Activated CD4-positive, alpha-beta T cell treated with anti-CD3 and anti-CD28 coated beads, Interleukin-2, amount 10 ng/mL, durations not matched to agents 24 days and 14 days (primary cell): Measurements from ENCODE around the gene ZNF132. TPM values are rescaled to one million over a fixed set of nuclear protein-coding genes. Genes with fewer than 3 reads are reported as not detected.
"Not testable (repeated sequence)": the region's sequence is repeated elsewhere in the genome, so short reads cannot be mapped to it uniquely, and the experiment has no call there.

Experiments used
- DNase-seq: peaks from one replicate; pipeline ENCODE4 v3.0.0; 2022
- H3K27ac Mint-ChIP-seq: one replicate; pipeline ENCODE4 v1.8.0; 2022; ENCODE audit warnings: mild to moderate bottlenecking, mixed read lengths
- H3K27me3 Mint-ChIP-seq: one replicate; pipeline ENCODE4 v1.8.0; 2022; ENCODE audit warnings: mixed read lengths
- H3K36me3 Mint-ChIP-seq: one replicate; pipeline ENCODE4 v1.8.0; 2022; ENCODE audit warnings: low read depth, mild to moderate bottlenecking, mixed read lengths
- H3K4me1 Mint-ChIP-seq: one replicate; pipeline ENCODE4 v1.8.0; 2021; ENCODE audit warnings: mixed read lengths
- H3K4me3 Mint-ChIP-seq: one replicate; pipeline ENCODE4 v1.8.0; 2022; ENCODE audit warnings: mild to moderate bottlenecking, moderate library complexity, mixed read lengths
- H3K9me3 Mint-ChIP-seq: one replicate; pipeline ENCODE4 v1.8.0; 2021; ENCODE audit warnings: mixed read lengths
- intact Hi-C: fragments of 100-400 bp; cut with micrococcal nuclease; formaldehyde crosslinking; loops from one replicate; pipeline ENCODE4 v1.15.1; 2023
- total RNA-seq: library from RNA; stranded (reverse); gene quantifications from 2 replicates; pipeline ENCODE4 v1.2.3, GENCODE V29; 2022

Gene ZNF132
- total RNA-seq, 1 donor from 2014 or later, result 3.6 TPM

- peaks cover 6% of the 10 kb centered on the region for H3K27me3 Mint-ChIP-seq
- peaks cover 32% of the 10 kb centered on the region for H3K36me3 Mint-ChIP-seq
- intact Hi-C loops, result no loop called here
- no peak overlapping the region for H3K27ac Mint-ChIP-seq
- H3K4me3 Mint-ChIP-seq, result no peak overlapping the region
- DNase-seq, result no peak
- H3K9me3 Mint-ChIP-seq, result no peaks in the 10 kb centered on the region
- peaks cover 21% of the 10 kb centered on the region for H3K4me1 Mint-ChIP-seq
Observed at GRCh38 chr19:58455306-58455705, 15.4 kb upstream of the ZNF132 start.

- Mint-ChIP-seq H3K4me1 (peaks cover 21% of the 10 kb centered on the region), H3K27me3 (peaks cover 6% of the 10 kb centered on the region), H3K27ac (no peak overlapping the region), H3K4me3 (peak overlapping the region; percentile 19), H3K36me3 (peaks cover 28% of the 10 kb centered on the region), H3K9me3 (peaks cover 9% of the 10 kb centered on the region)
- DNase-seq, result peak; percentile 59
- intact Hi-C loops, result no loop called here
Observed at GRCh38 chr19:58453743-58454142, 13.8 kb upstream of the ZNF132 start.

GRCh38 chr19:58451358-58452101, 11.6 kb upstream of the ZNF132 start, which contains the start of gene ZNF324B:
Gene ZNF324B (plus strand): TSS chr19:58451622. CDS start chr19:58453702, 2,080 bp downstream.
- intact Hi-C loops, result loop anchor here (1.0 to 2.0 kb wide), 4 partner anchors 11 to 43 kb away; partner anchors contain the start of genes ZNF132, ZNF324, ZNF446 and ZNF584
- Mint-ChIP-seq H3K4me3 (peak within 1 kb of the TSS; percentile 90), H3K27me3 (peaks cover 6% of the 10 kb centered on the region), H3K36me3 (peaks cover 19% of the 10 kb centered on the region), H3K4me1 (peaks cover 21% of the 10 kb centered on the region), H3K9me3 (peaks cover 19% of the 10 kb centered on the region), H3K27ac (peak within 1 kb of the TSS; percentile 53)
- DNase-seq, result peak; percentile 99

GRCh38 chr19:58450856-58451357, 11.0 kb upstream of the ZNF132 start:
- H3K9me3 Mint-ChIP-seq, result peaks cover 19% of the 10 kb centered on the region
- peaks cover 6% of the 10 kb centered on the region for H3K27me3 Mint-ChIP-seq
- intact Hi-C loops, result loop anchor here (1.0 to 2.0 kb wide), 4 partner anchors 11 to 42 kb away; partner anchors contain the start of genes ZNF132, ZNF324, ZNF446 and ZNF584
- H3K36me3 Mint-ChIP-seq, result peaks cover 17% of the 10 kb centered on the region
- peak overlapping the region; percentile 90 for H3K4me3 Mint-ChIP-seq
- H3K4me1 Mint-ChIP-seq, result peaks cover 21% of the 10 kb centered on the region
- DNase-seq, result no peak
- peak overlapping the region; percentile 53 for H3K27ac Mint-ChIP-seq

GRCh38 chr19:58449980-58450379, 10.0 kb upstream of the ZNF132 start:
- H3K4me3 Mint-ChIP-seq, DNase-seq, H3K27ac Mint-ChIP-seq, H3K27me3 Mint-ChIP-seq: not testable (repeated sequence)
- H3K36me3 Mint-ChIP-seq, result peaks cover 15% of the 10 kb centered on the region
- peaks cover 19% of the 10 kb centered on the region for H3K9me3 Mint-ChIP-seq
- H3K4me1 Mint-ChIP-seq, result peaks cover 21% of the 10 kb centered on the region
- intact Hi-C loops, result loop anchor here (2.0 kb wide), 1 partner anchor 41 kb away; the partner anchor contains the start of gene ZNF584

- DNase-seq, intact Hi-C loops, H3K36me3 Mint-ChIP-seq, H3K4me3 Mint-ChIP-seq, H3K27me3 Mint-ChIP-seq, H3K27ac Mint-ChIP-seq: not testable (repeated sequence)
- Mint-ChIP-seq H3K9me3 (peaks cover 19% of the 10 kb centered on the region), H3K4me1 (peaks cover 21% of the 10 kb centered on the region)
Observed at GRCh38 chr19:58448860-58449259, 8.9 kb upstream of the ZNF132 start.

GRCh38 chr19:58442986-58443385, 3.0 kb upstream of the ZNF132 start:
- peaks cover 20% of the 10 kb centered on the region for H3K36me3 Mint-ChIP-seq
- peaks cover 20% of the 10 kb centered on the region for H3K4me1 Mint-ChIP-seq
- H3K9me3 Mint-ChIP-seq, result peaks cover 31% of the 10 kb centered on the region
- H3K27ac Mint-ChIP-seq, H3K4me3 Mint-ChIP-seq, DNase-seq, H3K27me3 Mint-ChIP-seq, intact Hi-C loops: not testable (repeated sequence)

GRCh38 chr19:58440556-58440955, 603 bp upstream of the ZNF132 start:
- peaks cover 36% of the 10 kb centered on the region for H3K9me3 Mint-ChIP-seq
- peaks cover 41% of the 10 kb centered on the region for H3K36me3 Mint-ChIP-seq
- H3K4me3 Mint-ChIP-seq, result peak overlapping the region; percentile 97
- intact Hi-C loops, result loop anchor here (1.0 kb wide), 7 partner anchors 11 to 162 kb away; partner anchors contain the start of genes ERVK3-1, RPS5, ZNF324B and ZNF584
- no peak for DNase-seq
- peak overlapping the region; percentile 97 for H3K27ac Mint-ChIP-seq
- no peaks in the 10 kb centered on the region for H3K27me3 Mint-ChIP-seq
- peaks cover 21% of the 10 kb centered on the region for H3K4me1 Mint-ChIP-seq

- no peak overlapping the region for H3K4me3 Mint-ChIP-seq
- peaks cover 77% of the 10 kb centered on the region for H3K36me3 Mint-ChIP-seq
- no peaks in the 10 kb centered on the region for H3K27me3 Mint-ChIP-seq
- peaks cover 40% of the 10 kb centered on the region for H3K9me3 Mint-ChIP-seq
- H3K27ac Mint-ChIP-seq, result no peak overlapping the region
- DNase-seq, result no peak
- intact Hi-C loops, result no loop called here
- peaks cover 8% of the 10 kb centered on the region for H3K4me1 Mint-ChIP-seq
Observed at GRCh38 chr19:58434217-58434616, 5.7 kb downstream of the ZNF132 start.

- no peak for DNase-seq
- H3K4me3 Mint-ChIP-seq, result no peak overlapping the region
- peaks cover 32% of the 10 kb centered on the region for H3K9me3 Mint-ChIP-seq
- intact Hi-C loops, result no loop called here
- H3K27me3 Mint-ChIP-seq, result no peaks in the 10 kb centered on the region
- peaks cover 45% of the 10 kb centered on the region for H3K36me3 Mint-ChIP-seq
- H3K4me1 Mint-ChIP-seq, result no peaks in the 10 kb centered on the region
- no peak overlapping the region for H3K27ac Mint-ChIP-seq
Observed at GRCh38 chr19:58429745-58430144, 10.2 kb downstream of the ZNF132 start.

- Mint-ChIP-seq H3K36me3 (peaks cover 36% of the 10 kb centered on the region), H3K27me3 (no peaks in the 10 kb centered on the region), H3K27ac (no peak overlapping the region), H3K4me1 (no peaks in the 10 kb centered on the region), H3K4me3 (no peak overlapping the region), H3K9me3 (peaks cover 36% of the 10 kb centered on the region)
- intact Hi-C loops, result no loop called here
- DNase-seq, result no peak
Observed at GRCh38 chr19:58428617-58429016, 11.3 kb downstream of the ZNF132 start.

- peaks cover 69% of the 10 kb centered on the region for H3K36me3 Mint-ChIP-seq
- H3K4me3 Mint-ChIP-seq, result no peak overlapping the region
- intact Hi-C loops, result no loop called here
Observed at GRCh38 chr19:58417071-58417470, 22.9 kb downstream of the ZNF132 start.

GRCh38 chr19:58416604-58417003, 23.3 kb downstream of the ZNF132 start:
- H3K27ac Mint-ChIP-seq, result no peak overlapping the region
- H3K27me3 Mint-ChIP-seq, result no peaks in the 10 kb centered on the region
- H3K4me1 Mint-ChIP-seq, result no peaks in the 10 kb centered on the region
- DNase-seq, result no peak
- no peak overlapping the region for H3K4me3 Mint-ChIP-seq
- intact Hi-C loops, result no loop called here
- peaks cover 68% of the 10 kb centered on the region for H3K36me3 Mint-ChIP-seq
- H3K9me3 Mint-ChIP-seq, result peaks cover 19% of the 10 kb centered on the region

More at GRCh38 chr19:58417071-58417470, 22.9 kb downstream of the ZNF132 start:
- Mint-ChIP-seq H3K4me1 (no peaks in the 10 kb centered on the region), H3K9me3 (peaks cover 19% of the 10 kb centered on the region), H3K27me3 (no peaks in the 10 kb centered on the region), H3K27ac (no peak overlapping the region)
- DNase-seq, result no peak
